HEK293 (cell line): Measurements from ENCODE around the gene USP21.

Experiments used
- CTCF ChIA-PET: fragments of 350-600 bp; formaldehyde crosslinking; extraction: SDS; loops from one replicate; lab custom pipeline; 2021; ENCODE audit warnings: antibody characterized with exemption; lab: Yijun Ruan, JAX
- POLR2A ChIA-PET: fragments of 300-600 bp; formaldehyde crosslinking; extraction: SDS; loops from one replicate; lab custom pipeline; 2020; ENCODE audit warnings: antibody characterized with exemption, inconsistent platforms; lab: Yijun Ruan, JAX
- H3K27ac ChIP-seq: fragments of 200-500 bp; sonication (Bioruptor generic); 2 replicates; pipeline ENCODE4 v1.5.1; 2014; ENCODE audit warnings: low read depth, low read length, control low read depth, inconsistent platforms; ENCODE audit errors: extremely low read depth
- H3K36me3 ChIP-seq, 2 experiments: fragments of 200-500 bp in 1 of 2; sonication (Bioruptor generic) in 1 of 2; 1 replicate in 1 of 2; 2 replicates in 1 of 2; pipeline ENCODE4 v1.5.1; 2014 to 2017; ENCODE audit warnings: inconsistent platforms in 2 of 2, low read length in 2 of 2; ENCODE audit not compliant: control insufficient read depth in 2 of 2, insufficient read depth in 1 of 2
- H3K4me1 ChIP-seq: fragments of 200-500 bp; sonication (Bioruptor generic); 2 replicates; pipeline ENCODE4 v1.5.1; 2014; ENCODE audit warnings: mild to moderate bottlenecking, low read length, inconsistent platforms; ENCODE audit not compliant: control insufficient read depth, insufficient read depth
- H3K4me3 ChIP-seq: 2 replicates; pipeline ENCODE4 v1.5.1; 2011; ENCODE audit warnings: low read depth, mild to moderate bottlenecking, control low read depth, low read length, moderate library complexity
- H3K9me3 ChIP-seq: fragments of 200-500 bp; sonication (Bioruptor generic); 2 replicates; pipeline ENCODE4 v1.5.1; 2014; ENCODE audit warnings: low read depth, low read length, inconsistent platforms; ENCODE audit not compliant: control insufficient read depth, insufficient read depth
- FEZF1 ChIP-seq: fragments of 450-650 bp; formaldehyde crosslinking; IDR thresholded peaks from 2 replicates; pipeline ENCODE4 v1.5.1; 2016; ENCODE audit warnings: missing biosample characterization, missing genetic modification characterization
- SALL2 ChIP-seq: fragments of 450-650 bp; formaldehyde crosslinking; IDR thresholded peaks from 2 replicates; pipeline ENCODE4 v1.5.0; 2017; ENCODE audit warnings: missing biosample characterization, mild to moderate bottlenecking, missing genetic modification characterization, borderline replicate concordance
- SP2 ChIP-seq: fragments of 450-650 bp; formaldehyde crosslinking; IDR thresholded peaks from 2 replicates; pipeline ENCODE4 v1.5.1; 2016; ENCODE audit warnings: missing biosample characterization, missing genetic modification characterization
- TRIM28 ChIP-seq: IDR thresholded peaks from 2 replicates; pipeline ENCODE4 v1.6.1; 2011; ENCODE audit warnings: low read length, control low read depth, borderline replicate concordance
- ZBTB20 ChIP-seq: fragments of 450-650 bp; formaldehyde crosslinking; IDR thresholded peaks from 2 replicates; pipeline ENCODE4 v1.5.1; 2016; ENCODE audit warnings: missing biosample characterization, missing genetic modification characterization
- ZBTB21 ChIP-seq: fragments of 450-650 bp; formaldehyde crosslinking; IDR thresholded peaks from 2 replicates; pipeline ENCODE4 v1.5.1; 2017; ENCODE audit warnings: missing biosample characterization, missing genetic modification characterization
- ZBTB8A ChIP-seq: fragments of 450-650 bp; formaldehyde crosslinking; IDR thresholded peaks from 2 replicates; pipeline ENCODE4 v1.5.1; 2016; ENCODE audit warnings: missing biosample characterization, missing genetic modification characterization
- ZFP69B ChIP-seq: fragments of 450-650 bp; formaldehyde crosslinking; IDR thresholded peaks from 2 replicates; pipeline ENCODE4 v1.5.1; 2016; ENCODE audit warnings: missing biosample characterization, missing genetic modification characterization
- ZNF341 ChIP-seq: fragments of 450-650 bp; formaldehyde crosslinking; IDR thresholded peaks from 2 replicates; pipeline ENCODE4; 2016; ENCODE audit warnings: low read depth, missing biosample characterization, missing genetic modification characterization
- ZNF529 ChIP-seq: fragments of 450-650 bp; formaldehyde crosslinking; IDR thresholded peaks from 2 replicates; pipeline ENCODE4 v1.5.1; 2017; ENCODE audit warnings: missing genetic modification characterization, missing biosample characterization; ENCODE audit not compliant: insufficient replicate concordance
- ZNF707 ChIP-seq: fragments of 450-650 bp; formaldehyde crosslinking; IDR thresholded peaks from 2 replicates; pipeline ENCODE4 v1.5.1; 2016; ENCODE audit warnings: missing biosample characterization, missing genetic modification characterization
- ZSCAN23 ChIP-seq: fragments of 450-650 bp; formaldehyde crosslinking; IDR thresholded peaks from 2 replicates; pipeline ENCODE4 v1.5.1; 2016; ENCODE audit warnings: missing biosample characterization, missing genetic modification characterization
- TF ChIP-seq, protein P1 (sequence below): fragments of 450-650 bp; formaldehyde crosslinking; IDR thresholded peaks from 2 replicates; pipeline ENCODE4 v1.5.1; 2016; ENCODE audit warnings: missing biosample characterization, missing genetic modification characterization
- TF ChIP-seq, protein P2 (sequence below): fragments of 450-650 bp; formaldehyde crosslinking; optimal IDR thresholded peaks from 2 replicates; pipeline ENCODE3; 2016; ENCODE audit warnings: missing biosample characterization, mild to moderate bottlenecking, missing genetic modification characterization
- TF ChIP-seq, protein P3 (sequence below): fragments of 450-650 bp; formaldehyde crosslinking; IDR thresholded peaks from 2 replicates; pipeline ENCODE4 v1.5.1; 2016; ENCODE audit warnings: missing biosample characterization, missing genetic modification characterization
- TF ChIP-seq, protein P4 (sequence below): fragments of 450-650 bp; formaldehyde crosslinking; IDR thresholded peaks from 2 replicates; pipeline ENCODE4 v1.5.1; 2016; ENCODE audit warnings: missing biosample characterization, missing genetic modification characterization
- TF ChIP-seq, protein P5 (sequence below): fragments of 450-650 bp; formaldehyde crosslinking; IDR thresholded peaks from 2 replicates; pipeline ENCODE4 v1.5.1; 2016; ENCODE audit warnings: missing biosample characterization, missing genetic modification characterization
- TF ChIP-seq, protein P6 (sequence below): fragments of 450-650 bp; formaldehyde crosslinking; IDR thresholded peaks from 2 replicates; pipeline ENCODE4 v1.5.1; 2016; ENCODE audit warnings: missing biosample characterization, missing genetic modification characterization
- TF ChIP-seq, protein P7 (sequence below): fragments of 450-650 bp; formaldehyde crosslinking; conservative IDR thresholded peaks from 2 replicates; pipeline ENCODE4 v1.5.1; 2016; ENCODE audit warnings: low read depth, missing biosample characterization, missing genetic modification characterization

The USP21 gene

DNA sequence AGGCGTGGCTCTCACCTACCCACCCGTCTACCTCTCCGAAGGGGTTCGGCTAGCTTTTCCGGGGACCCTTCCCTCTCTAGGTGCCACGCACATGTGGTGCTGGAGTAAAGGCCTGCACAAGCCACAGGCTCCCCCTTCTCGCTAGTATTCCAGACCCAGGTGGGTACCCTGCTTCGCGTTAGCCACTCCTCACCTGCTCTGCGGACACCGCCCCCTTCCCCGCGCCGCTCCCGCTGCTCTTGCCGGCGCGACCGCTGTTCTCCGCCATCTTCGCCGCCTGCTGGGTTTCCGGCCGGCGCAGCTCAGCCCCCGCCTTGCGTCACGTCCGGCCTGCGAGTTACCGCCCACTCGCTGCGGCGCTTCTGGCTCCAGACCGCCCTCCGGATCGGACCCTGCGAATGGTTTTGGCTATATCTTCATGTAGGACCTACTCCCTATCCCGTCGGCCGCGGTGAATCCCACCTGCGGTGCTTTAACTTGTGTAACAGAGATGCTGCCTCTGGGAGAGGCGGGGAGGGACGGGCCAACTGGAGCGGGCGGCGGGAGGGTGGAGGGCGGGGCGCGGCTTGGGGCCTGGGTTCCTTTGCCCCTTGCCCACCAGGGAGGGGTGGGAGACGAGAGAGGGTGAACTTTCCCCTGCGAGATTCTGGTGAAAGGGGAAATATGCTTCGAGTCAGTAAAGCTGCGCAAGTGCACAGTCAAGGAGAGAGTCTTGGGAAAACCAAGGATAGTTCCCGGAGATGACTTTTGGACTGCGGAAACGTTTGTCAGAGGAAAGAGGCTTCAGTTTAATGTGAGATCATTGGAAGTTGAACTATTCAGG, 41.3 kb upstream of the USP21 start, which contains the start of the genes NIT1 and PFDN2:
NIT1 (plus strand) TSS at position 347 of the 823 bp plus-strand sequence; CDS start at position 419, 72 bp downstream.
PFDN2 (minus strand) TSS at position 279 of the 823 bp plus-strand sequence; CDS start at position 268, 11 bp downstream.
- POLR2A ChIA-PET, result interaction anchor here (0.6 to 1.7 kb wide), 15 partner anchors 9 to 127 kb away, joined by 3 to 28 read pairs (median 4); partner anchors contain the start of genes DEDD, F11R, KLHDC9 and UFC1
- Histone ChIP-seq H3K36me3 (peaks cover 12 to 45% of the 10 kb centered on the region in 2 experiments), H3K27ac (peak within 1 kb of the TSS; percentile 60), H3K4me3 (peak within 1 kb of the TSS; percentile 89), H3K4me1 (peaks cover 9% of the 10 kb centered on the region), H3K9me3 (no peaks in the 10 kb centered on the region)
- CTCF ChIA-PET, result interaction anchor here (0.6 to 1.4 kb wide), 8 partner anchors 12 to 916 kb away, joined by 3 to 5 read pairs (median 3); partner anchors contain the start of gene UFC1
- TF ChIP-seq ZNF341 (tag by site-specific recombination) (peak; percentile 94), ZNF529 (tag by site-specific recombination) (no peak), SP2 (tag by site-specific recombination) (peak; percentile 97), ZBTB21 (tag by site-specific recombination) (0 out of 2 replicates have a peak, but pooled peaks have one; percentile 26), ZSCAN23 (tag by site-specific recombination) (0 out of 2 replicates have a peak, but pooled peaks have one; percentile 20), TRIM28 (no peak), FEZF1 (tag by site-specific recombination) (peak; percentile 32; the same call in 1 of the 2 replicates), SALL2 (tag by site-specific recombination) (no peak), ZNF707 (tag by site-specific recombination) (no peak), ZBTB20 (tag by site-specific recombination) (peak; percentile 71; the same call in 1 of the 2 replicates), ZBTB8A (tag by site-specific recombination) (no peak; the same call in 1 of the 2 replicates), ZFP69B (tag by site-specific recombination) (0 out of 2 replicates have a peak, but pooled peaks have one; percentile 9)
- TF ChIP-seq, protein P1, sequence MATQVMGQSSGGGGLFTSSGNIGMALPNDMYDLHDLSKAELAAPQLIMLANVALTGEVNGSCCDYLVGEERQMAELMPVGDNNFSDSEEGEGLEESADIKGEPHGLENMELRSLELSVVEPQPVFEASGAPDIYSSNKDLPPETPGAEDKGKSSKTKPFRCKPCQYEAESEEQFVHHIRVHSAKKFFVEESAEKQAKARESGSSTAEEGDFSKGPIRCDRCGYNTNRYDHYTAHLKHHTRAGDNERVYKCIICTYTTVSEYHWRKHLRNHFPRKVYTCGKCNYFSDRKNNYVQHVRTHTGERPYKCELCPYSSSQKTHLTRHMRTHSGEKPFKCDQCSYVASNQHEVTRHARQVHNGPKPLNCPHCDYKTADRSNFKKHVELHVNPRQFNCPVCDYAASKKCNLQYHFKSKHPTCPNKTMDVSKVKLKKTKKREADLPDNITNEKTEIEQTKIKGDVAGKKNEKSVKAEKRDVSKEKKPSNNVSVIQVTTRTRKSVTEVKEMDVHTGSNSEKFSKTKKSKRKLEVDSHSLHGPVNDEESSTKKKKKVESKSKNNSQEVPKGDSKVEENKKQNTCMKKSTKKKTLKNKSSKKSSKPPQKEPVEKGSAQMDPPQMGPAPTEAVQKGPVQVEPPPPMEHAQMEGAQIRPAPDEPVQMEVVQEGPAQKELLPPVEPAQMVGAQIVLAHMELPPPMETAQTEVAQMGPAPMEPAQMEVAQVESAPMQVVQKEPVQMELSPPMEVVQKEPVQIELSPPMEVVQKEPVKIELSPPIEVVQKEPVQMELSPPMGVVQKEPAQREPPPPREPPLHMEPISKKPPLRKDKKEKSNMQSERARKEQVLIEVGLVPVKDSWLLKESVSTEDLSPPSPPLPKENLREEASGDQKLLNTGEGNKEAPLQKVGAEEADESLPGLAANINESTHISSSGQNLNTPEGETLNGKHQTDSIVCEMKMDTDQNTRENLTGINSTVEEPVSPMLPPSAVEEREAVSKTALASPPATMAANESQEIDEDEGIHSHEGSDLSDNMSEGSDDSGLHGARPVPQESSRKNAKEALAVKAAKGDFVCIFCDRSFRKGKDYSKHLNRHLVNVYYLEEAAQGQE (tag by site-specific recombination), result no peak; the same call in 1 of the 2 replicates
- TF ChIP-seq, protein P2, sequence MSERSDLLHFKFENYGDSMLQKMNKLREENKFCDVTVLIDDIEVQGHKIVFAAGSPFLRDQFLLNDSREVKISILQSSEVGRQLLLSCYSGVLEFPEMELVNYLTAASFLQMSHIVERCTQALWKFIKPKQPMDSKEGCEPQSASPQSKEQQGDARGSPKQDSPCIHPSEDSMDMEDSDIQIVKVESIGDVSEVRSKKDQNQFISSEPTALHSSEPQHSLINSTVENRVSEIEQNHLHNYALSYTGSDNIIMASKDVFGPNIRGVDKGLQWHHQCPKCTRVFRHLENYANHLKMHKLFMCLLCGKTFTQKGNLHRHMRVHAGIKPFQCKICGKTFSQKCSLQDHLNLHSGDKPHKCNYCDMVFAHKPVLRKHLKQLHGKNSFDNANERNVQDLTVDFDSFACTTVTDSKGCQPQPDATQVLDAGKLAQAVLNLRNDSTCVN (tag by site-specific recombination), result peak; percentile 86
- TF ChIP-seq, protein P3, sequence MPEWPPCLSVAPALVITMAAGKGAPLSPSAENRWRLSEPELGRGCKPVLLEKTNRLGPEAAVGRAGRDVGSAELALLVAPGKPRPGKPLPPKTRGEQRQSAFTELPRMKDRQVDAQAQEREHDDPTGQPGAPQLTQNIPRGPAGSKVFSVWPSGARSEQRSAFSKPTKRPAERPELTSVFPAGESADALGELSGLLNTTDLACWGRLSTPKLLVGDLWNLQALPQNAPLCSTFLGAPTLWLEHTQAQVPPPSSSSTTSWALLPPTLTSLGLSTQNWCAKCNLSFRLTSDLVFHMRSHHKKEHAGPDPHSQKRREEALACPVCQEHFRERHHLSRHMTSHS (tag by site-specific recombination), result no peak
- TF ChIP-seq, protein P4, sequence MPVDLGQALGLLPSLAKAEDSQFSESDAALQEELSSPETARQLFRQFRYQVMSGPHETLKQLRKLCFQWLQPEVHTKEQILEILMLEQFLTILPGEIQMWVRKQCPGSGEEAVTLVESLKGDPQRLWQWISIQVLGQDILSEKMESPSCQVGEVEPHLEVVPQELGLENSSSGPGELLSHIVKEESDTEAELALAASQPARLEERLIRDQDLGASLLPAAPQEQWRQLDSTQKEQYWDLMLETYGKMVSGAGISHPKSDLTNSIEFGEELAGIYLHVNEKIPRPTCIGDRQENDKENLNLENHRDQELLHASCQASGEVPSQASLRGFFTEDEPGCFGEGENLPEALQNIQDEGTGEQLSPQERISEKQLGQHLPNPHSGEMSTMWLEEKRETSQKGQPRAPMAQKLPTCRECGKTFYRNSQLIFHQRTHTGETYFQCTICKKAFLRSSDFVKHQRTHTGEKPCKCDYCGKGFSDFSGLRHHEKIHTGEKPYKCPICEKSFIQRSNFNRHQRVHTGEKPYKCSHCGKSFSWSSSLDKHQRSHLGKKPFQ (tag by site-specific recombination), result no peak
- TF ChIP-seq, protein P5, sequence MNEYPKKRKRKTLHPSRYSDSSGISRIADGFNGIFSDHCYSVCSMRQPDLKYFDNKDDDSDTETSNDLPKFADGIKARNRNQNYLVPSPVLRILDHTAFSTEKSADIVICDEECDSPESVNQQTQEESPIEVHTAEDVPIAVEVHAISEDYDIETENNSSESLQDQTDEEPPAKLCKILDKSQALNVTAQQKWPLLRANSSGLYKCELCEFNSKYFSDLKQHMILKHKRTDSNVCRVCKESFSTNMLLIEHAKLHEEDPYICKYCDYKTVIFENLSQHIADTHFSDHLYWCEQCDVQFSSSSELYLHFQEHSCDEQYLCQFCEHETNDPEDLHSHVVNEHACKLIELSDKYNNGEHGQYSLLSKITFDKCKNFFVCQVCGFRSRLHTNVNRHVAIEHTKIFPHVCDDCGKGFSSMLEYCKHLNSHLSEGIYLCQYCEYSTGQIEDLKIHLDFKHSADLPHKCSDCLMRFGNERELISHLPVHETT, result peak; percentile 26; the same call in 1 of the 2 replicates
- TF ChIP-seq, protein P6, sequence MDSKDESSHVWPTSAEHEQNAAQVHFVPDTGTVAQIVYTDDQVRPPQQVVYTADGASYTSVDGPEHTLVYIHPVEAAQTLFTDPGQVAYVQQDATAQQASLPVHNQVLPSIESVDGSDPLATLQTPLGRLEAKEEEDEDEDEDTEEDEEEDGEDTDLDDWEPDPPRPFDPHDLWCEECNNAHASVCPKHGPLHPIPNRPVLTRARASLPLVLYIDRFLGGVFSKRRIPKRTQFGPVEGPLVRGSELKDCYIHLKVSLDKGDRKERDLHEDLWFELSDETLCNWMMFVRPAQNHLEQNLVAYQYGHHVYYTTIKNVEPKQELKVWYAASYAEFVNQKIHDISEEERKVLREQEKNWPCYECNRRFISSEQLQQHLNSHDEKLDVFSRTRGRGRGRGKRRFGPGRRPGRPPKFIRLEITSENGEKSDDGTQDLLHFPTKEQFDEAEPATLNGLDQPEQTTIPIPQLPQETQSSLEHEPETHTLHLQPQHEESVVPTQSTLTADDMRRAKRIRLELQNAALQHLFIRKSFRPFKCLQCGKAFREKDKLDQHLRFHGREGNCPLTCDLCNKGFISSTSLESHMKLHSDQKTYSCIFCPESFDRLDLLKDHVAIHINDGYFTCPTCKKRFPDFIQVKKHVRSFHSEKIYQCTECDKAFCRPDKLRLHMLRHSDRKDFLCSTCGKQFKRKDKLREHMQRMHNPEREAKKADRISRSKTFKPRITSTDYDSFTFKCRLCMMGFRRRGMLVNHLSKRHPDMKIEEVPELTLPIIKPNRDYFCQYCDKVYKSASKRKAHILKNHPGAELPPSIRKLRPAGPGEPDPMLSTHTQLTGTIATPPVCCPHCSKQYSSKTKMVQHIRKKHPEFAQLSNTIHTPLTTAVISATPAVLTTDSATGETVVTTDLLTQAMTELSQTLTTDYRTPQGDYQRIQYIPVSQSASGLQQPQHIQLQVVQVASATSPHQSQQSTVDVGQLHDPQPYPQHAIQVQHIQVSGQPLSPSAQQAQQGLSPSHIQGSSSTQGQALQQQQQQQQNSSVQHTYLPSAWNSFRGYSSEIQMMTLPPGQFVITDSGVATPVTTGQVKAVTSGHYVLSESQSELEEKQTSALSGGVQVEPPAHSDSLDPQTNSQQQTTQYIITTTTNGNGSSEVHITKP (tag by site-specific recombination), result peak; percentile 92
- TF ChIP-seq, protein P7, sequence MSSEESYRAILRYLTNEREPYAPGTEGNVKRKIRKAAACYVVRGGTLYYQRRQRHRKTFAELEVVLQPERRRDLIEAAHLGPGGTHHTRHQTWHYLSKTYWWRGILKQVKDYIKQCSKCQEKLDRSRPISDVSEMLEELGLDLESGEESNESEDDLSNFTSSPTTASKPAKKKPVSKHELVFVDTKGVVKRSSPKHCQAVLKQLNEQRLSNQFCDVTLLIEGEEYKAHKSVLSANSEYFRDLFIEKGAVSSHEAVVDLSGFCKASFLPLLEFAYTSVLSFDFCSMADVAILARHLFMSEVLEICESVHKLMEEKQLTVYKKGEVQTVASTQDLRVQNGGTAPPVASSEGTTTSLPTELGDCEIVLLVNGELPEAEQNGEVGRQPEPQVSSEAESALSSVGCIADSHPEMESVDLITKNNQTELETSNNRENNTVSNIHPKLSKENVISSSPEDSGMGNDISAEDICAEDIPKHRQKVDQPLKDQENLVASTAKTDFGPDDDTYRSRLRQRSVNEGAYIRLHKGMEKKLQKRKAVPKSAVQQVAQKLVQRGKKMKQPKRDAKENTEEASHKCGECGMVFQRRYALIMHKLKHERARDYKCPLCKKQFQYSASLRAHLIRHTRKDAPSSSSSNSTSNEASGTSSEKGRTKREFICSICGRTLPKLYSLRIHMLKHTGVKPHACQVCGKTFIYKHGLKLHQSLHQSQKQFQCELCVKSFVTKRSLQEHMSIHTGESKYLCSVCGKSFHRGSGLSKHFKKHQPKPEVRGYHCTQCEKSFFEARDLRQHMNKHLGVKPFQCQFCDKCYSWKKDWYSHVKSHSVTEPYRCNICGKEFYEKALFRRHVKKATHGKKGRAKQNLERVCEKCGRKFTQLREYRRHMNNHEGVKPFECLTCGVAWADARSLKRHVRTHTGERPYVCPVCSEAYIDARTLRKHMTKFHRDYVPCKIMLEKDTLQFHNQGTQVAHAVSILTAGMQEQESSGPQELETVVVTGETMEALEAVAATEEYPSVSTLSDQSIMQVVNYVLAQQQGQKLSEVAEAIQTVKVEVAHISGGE (tag by site-specific recombination), result peak; percentile 89
